Panc1 (cell line): ENCODE measurements around the gene CORO2B. TPM values are rescaled to one million over a fixed set of nuclear protein-coding genes. Genes with fewer than 3 reads are reported as not detected.
"Not testable (repeated sequence)": the region's sequence is repeated elsewhere in the genome, so short reads cannot be mapped to it uniquely, and the experiment has no call there.

Source experiments
- ATAC-seq: fragments of 200-7000 bp; cut with Tn5 transposase; 2 replicates; pipeline ENCODE4 v1.9.1; 2020; ENCODE audit warnings: mild to moderate bottlenecking, moderate library complexity
- BruUV-seq: library from RNA; stranded (reverse); fragments of 400-500 nt; replicated peaks from 2 replicates; lab custom pipeline; 2021; lab: Mats Ljungman, UMichigan
- CTCF ChIA-PET: fragments of 300-600 bp; sonication (Branson Sonifier 250); formaldehyde crosslinking; loops from one replicate; lab custom pipeline; 2022; ENCODE audit warnings: antibody characterized with exemption; lab: Charles Lee
- POLR2A ChIA-PET: fragments of 300-600 bp; sonication (Branson Sonifier 250); formaldehyde crosslinking; loops from one replicate; lab custom pipeline; 2022; ENCODE audit warnings: antibody characterized with exemption; lab: Charles Lee
- DNase-seq: peaks from one replicate; pipeline ENCODE4 v3.0.0-alpha.2; 2010; ENCODE audit warnings: low read depth, low spot score
- H3K27ac ChIP-seq: 2 replicates; pipeline ENCODE4 v1.5.1; 2011; ENCODE audit warnings: mild to moderate bottlenecking, low read length, inconsistent platforms
- H3K27me3 ChIP-seq: fragments of 200-500 bp; sonication (Bioruptor generic); 2 replicates; pipeline ENCODE4 v1.6.0; 2014; ENCODE audit warnings: low read length, inconsistent platforms; ENCODE audit not compliant: control insufficient read depth, insufficient read depth
- H3K36me3 ChIP-seq: fragments of 200-500 bp; sonication (Bioruptor generic); 2 replicates; pipeline ENCODE4 v1.5.1; 2014; ENCODE audit warnings: inconsistent platforms, mild to moderate bottlenecking, low read length, moderate library complexity; ENCODE audit not compliant: control insufficient read depth, insufficient read depth
- H3K4me1 ChIP-seq: 2 replicates; pipeline ENCODE4 v1.5.1; 2011; ENCODE audit warnings: inconsistent platforms, mild to moderate bottlenecking, low read length, moderate library complexity; ENCODE audit not compliant: control insufficient read depth, insufficient read depth
- H3K4me3 ChIP-seq, 2 experiments: 2 replicates each; pipeline ENCODE4 v1.5.1; 2011 to 2012; ENCODE audit warnings: low read depth in 2 of 2, low read length in 2 of 2, mild to moderate bottlenecking in 2 of 2, inconsistent platforms in 1 of 2, moderate library complexity in 1 of 2
- H3K9me3 ChIP-seq: fragments of 200-500 bp; sonication (Bioruptor generic); 2 replicates; pipeline ENCODE4 v1.5.1; 2014; ENCODE audit warnings: low read depth, mild to moderate bottlenecking, inconsistent platforms, low read length, moderate library complexity; ENCODE audit not compliant: control insufficient read depth, insufficient read depth
- POLR2AphosphoS5 ChIP-seq: IDR thresholded peaks from 2 replicates; pipeline ENCODE4 v1.6.1; 2012; ENCODE audit warnings: mild to moderate bottlenecking, low read depth, low read length, moderate library complexity
- SIN3A ChIP-seq: IDR thresholded peaks from 2 replicates; pipeline ENCODE4 v1.6.1; 2012; ENCODE audit warnings: low read depth, mild to moderate bottlenecking, low read length, moderate library complexity, borderline replicate concordance; ENCODE audit not compliant: insufficient read depth
- TCF7L2 ChIP-seq: IDR thresholded peaks from 2 replicates; pipeline ENCODE4 v1.6.1; 2011; ENCODE audit warnings: mild to moderate bottlenecking, low read depth, low read length, inconsistent platforms
- in situ Hi-C: cut with HindIII; loops from 2 replicates; pipeline ENCODE4 v1.10.0; 2016; ENCODE audit warnings: low sequenced_read_pairs, low pct_unique_long_range_greater_than_20kb
- intact Hi-C: fragments of 100-400 bp; cut with micrococcal nuclease; formaldehyde crosslinking; loops from one replicate; pipeline ENCODE4 v1.10.0; 2022; ENCODE audit not compliant: unreplicated experiment
- total RNA-seq: library from RNA; stranded (reverse); gene quantifications from one replicate; pipeline ENCODE4 v1.2.1, GENCODE V29; 2021; ENCODE audit not compliant: unreplicated experiment
- TF ChIP-seq, protein P1 (sequence below): fragments of 450-650 bp; IDR thresholded peaks from 2 replicates; pipeline ENCODE4 v1.5.1; 2017; ENCODE audit warnings: mild to moderate bottlenecking
- TF ChIP-seq, protein P2 (sequence below), 2 experiments: IDR thresholded peaks; 2 replicates each; pipeline ENCODE4 v1.6.1; 2011 to 2012; ENCODE audit warnings: low read depth in 2 of 2, control low read depth in 1 of 2, low read length in 1 of 2, mild to moderate bottlenecking in 1 of 2, moderate library complexity in 1 of 2; ENCODE audit not compliant: insufficient read depth in 1 of 2

Gene CORO2B
- total RNA-seq, 1 experiment from 2014 or later = 0.36 TPM

DNA sequence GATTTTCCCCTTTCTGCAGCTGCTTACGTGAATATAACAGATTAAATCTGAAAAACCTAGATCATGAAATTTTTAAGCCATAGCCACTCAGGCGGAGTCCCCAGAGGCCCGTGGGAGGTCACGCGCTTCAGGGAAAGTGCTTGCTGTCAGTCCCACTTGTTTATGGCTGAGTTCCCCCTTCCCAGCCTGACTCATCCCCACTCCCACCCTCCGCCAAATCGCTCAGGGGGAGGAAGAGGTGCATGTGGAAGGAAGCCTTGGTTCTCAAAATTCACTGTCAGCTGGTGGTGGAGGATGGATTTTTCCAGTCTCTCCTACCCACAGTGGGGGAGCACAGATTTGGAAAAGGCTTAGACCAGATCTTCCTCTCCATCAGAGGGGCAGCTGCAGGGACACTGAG is 67.4 kb downstream of the CORO2B start:
- POLR2A ChIA-PET = no interaction called here
- TF ChIP-seq, protein P1, sequence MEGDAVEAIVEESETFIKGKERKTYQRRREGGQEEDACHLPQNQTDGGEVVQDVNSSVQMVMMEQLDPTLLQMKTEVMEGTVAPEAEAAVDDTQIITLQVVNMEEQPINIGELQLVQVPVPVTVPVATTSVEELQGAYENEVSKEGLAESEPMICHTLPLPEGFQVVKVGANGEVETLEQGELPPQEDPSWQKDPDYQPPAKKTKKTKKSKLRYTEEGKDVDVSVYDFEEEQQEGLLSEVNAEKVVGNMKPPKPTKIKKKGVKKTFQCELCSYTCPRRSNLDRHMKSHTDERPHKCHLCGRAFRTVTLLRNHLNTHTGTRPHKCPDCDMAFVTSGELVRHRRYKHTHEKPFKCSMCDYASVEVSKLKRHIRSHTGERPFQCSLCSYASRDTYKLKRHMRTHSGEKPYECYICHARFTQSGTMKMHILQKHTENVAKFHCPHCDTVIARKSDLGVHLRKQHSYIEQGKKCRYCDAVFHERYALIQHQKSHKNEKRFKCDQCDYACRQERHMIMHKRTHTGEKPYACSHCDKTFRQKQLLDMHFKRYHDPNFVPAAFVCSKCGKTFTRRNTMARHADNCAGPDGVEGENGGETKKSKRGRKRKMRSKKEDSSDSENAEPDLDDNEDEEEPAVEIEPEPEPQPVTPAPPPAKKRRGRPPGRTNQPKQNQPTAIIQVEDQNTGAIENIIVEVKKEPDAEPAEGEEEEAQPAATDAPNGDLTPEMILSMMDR = no peak
- TF ChIP-seq, protein P2, sequence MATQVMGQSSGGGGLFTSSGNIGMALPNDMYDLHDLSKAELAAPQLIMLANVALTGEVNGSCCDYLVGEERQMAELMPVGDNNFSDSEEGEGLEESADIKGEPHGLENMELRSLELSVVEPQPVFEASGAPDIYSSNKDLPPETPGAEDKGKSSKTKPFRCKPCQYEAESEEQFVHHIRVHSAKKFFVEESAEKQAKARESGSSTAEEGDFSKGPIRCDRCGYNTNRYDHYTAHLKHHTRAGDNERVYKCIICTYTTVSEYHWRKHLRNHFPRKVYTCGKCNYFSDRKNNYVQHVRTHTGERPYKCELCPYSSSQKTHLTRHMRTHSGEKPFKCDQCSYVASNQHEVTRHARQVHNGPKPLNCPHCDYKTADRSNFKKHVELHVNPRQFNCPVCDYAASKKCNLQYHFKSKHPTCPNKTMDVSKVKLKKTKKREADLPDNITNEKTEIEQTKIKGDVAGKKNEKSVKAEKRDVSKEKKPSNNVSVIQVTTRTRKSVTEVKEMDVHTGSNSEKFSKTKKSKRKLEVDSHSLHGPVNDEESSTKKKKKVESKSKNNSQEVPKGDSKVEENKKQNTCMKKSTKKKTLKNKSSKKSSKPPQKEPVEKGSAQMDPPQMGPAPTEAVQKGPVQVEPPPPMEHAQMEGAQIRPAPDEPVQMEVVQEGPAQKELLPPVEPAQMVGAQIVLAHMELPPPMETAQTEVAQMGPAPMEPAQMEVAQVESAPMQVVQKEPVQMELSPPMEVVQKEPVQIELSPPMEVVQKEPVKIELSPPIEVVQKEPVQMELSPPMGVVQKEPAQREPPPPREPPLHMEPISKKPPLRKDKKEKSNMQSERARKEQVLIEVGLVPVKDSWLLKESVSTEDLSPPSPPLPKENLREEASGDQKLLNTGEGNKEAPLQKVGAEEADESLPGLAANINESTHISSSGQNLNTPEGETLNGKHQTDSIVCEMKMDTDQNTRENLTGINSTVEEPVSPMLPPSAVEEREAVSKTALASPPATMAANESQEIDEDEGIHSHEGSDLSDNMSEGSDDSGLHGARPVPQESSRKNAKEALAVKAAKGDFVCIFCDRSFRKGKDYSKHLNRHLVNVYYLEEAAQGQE (IDR thresholded peaks at IDR 0.05; ENCODE audit: insufficient read depth in 1 of 2, low read depth in 2 of 2, low read length in 1 of 2) = no peak
- no peak for TF ChIP-seq SIN3A
- no peak for TF ChIP-seq POLR2AphosphoS5
- no peak for TF ChIP-seq TCF7L2
- Histone ChIP-seq H3K27me3 (no peaks in the 10 kb centered on the region), H3K4me1 (no peaks in the 10 kb centered on the region), H3K27ac (no peak overlapping the region), H3K4me3 (no peak overlapping the region), H3K9me3 (no peaks in the 10 kb centered on the region), H3K36me3 (no peaks in the 10 kb centered on the region)
- ATAC-seq (no peak), DNase-seq (no peak)
- CTCF ChIA-PET = no interaction called here
- intact Hi-C loops = no loop called here
- BruUV-seq = no TSS peak
- in situ Hi-C loops = no loop called here

DNA sequence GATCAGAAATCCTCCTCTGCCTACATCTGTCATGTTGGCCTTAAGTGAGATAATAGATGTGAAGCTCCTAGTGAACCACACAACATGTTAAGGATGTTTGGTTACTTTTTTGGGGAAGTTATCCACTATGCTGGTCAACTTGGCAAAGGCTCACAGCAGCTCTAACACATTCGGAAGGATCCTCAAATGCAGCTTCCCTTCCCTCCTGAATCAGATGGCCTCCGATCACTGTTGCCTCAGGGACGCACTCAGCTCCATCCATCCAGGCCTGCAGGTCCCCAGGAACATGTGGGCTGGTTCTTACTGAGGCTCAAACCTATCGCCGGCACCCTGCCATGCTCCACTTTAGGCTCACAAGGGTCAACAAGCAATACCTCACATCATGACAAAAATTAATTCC is 67.9 kb downstream of the CORO2B start:
- H3K27me3 ChIP-seq = no peaks in the 10 kb centered on the region
- H3K27ac ChIP-seq = no peak overlapping the region
- BruUV-seq = no TSS peak
- ChIA-PET CTCF (no interaction called here), POLR2A (no interaction called here)
- no peaks in the 10 kb centered on the region for H3K9me3 ChIP-seq
- in situ Hi-C loops (no loop called here), intact Hi-C loops (no loop called here)
- H3K4me3 ChIP-seq = no peak overlapping the region
- ATAC-seq = no peak
- no peaks in the 10 kb centered on the region for H3K36me3 ChIP-seq
- no peak for DNase-seq
- TF ChIP-seq TCF7L2 (no peak), SIN3A (no peak), POLR2AphosphoS5 (no peak)
- TF ChIP-seq, protein P2 (IDR thresholded peaks at IDR 0.05; ENCODE audit: insufficient read depth in 1 of 2, low read depth in 2 of 2, low read length in 1 of 2) = no peak
- TF ChIP-seq, protein P1 = no peak
- H3K4me1 ChIP-seq = no peaks in the 10 kb centered on the region

DNA sequence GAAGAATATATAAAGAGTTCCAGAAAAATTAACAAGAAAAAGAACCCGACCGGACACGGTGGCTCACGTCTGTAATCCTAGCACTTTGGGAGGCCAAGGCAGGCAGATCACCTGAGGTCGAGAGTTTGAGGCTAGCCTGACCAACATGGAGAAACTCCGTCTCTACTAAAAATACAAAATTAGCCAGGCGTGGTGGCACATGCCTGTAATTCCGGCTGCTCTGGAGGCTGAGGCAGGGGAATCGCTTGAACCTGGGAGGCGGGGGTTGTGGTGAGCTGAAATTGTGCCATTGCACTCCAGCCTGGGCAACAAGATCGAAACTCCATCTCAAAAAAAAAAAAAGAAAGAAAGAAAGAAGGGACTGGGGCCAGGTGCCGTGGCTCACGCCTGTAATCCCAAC is 68.6 kb downstream of the CORO2B start:
- ATAC-seq, H3K4me3 ChIP-seq, H3K27ac ChIP-seq, H3K27me3 ChIP-seq, H3K36me3 ChIP-seq, intact Hi-C loops, H3K4me1 ChIP-seq, POLR2A ChIA-PET, DNase-seq, CTCF ChIA-PET, in situ Hi-C loops, H3K9me3 ChIP-seq, BruUV-seq: not testable (repeated sequence)
